Neural progenitor cell (in vitro differentiated cells): ENCODE data around the gene LPP. TPM values are rescaled to one million over a fixed set of nuclear protein-coding genes. Genes with fewer than 3 reads are reported as not detected.

Experiments used
- DNase-seq: peaks from one replicate; pipeline ENCODE4 v3.0.0-alpha.2; 2016; ENCODE audit warnings: low spot score
- H2AFZ ChIP-seq: fragments of 200-600 bp; sonication (generic); replicated peaks from 2 replicates; pipeline ENCODE4 v1.6.1; 2016; ENCODE audit warnings: antibody characterized with exemption
- H3F3A ChIP-seq: fragments of 200-600 bp; sonication (generic); 2 replicates; pipeline ENCODE4 v1.6.1; 2016; ENCODE audit warnings: antibody characterized with exemption, low read depth
- H3K27ac ChIP-seq: fragments of 200-600 bp; sonication (generic); 2 replicates; pipeline ENCODE4 v1.5.1; 2016; ENCODE audit warnings: mild to moderate bottlenecking
- H3K27me3 ChIP-seq: fragments of 200-600 bp; sonication (generic); 2 replicates; pipeline ENCODE4 v1.6.1; 2016; ENCODE audit warnings: mild to moderate bottlenecking, moderate library complexity
- H3K36me3 ChIP-seq: fragments of 200-600 bp; sonication (generic); 2 replicates; pipeline ENCODE4 v1.5.1; 2016
- H3K4me1 ChIP-seq: fragments of 200-600 bp; sonication (generic); 2 replicates; pipeline ENCODE4 v1.6.1; 2016; ENCODE audit warnings: mixed run types
- H3K4me2 ChIP-seq: fragments of 200-600 bp; sonication (generic); 2 replicates; pipeline ENCODE4 v1.6.1; 2016
- H3K4me3 ChIP-seq: fragments of 200-600 bp; sonication (generic); 2 replicates; pipeline ENCODE4 v1.5.1; 2016
- H3K79me2 ChIP-seq: fragments of 200-600 bp; sonication (generic); 2 replicates; pipeline ENCODE4 v1.6.1; 2016; ENCODE audit warnings: low read depth
- H3K9ac ChIP-seq: fragments of 200-600 bp; sonication (generic); 2 replicates; pipeline ENCODE4 v1.6.1; 2016
- H3K9me3 ChIP-seq: fragments of 200-600 bp; sonication (generic); 2 replicates; pipeline ENCODE4 v1.5.1; 2016; ENCODE audit warnings: low read depth
- H4K20me1 ChIP-seq: fragments of 200-600 bp; sonication (generic); 2 replicates; pipeline ENCODE4 v1.6.1; 2016; ENCODE audit warnings: low read depth
- H3K27ac Mint-ChIP-seq: 3 replicates; pipeline ENCODE4 v1.8.0; 2021; ENCODE audit warnings: mixed read lengths
- H3K27me3 Mint-ChIP-seq: 2 replicates; pipeline ENCODE4 v1.8.0; 2022; ENCODE audit warnings: low read depth, mild to moderate bottlenecking, inconsistent platforms, moderate library complexity, mixed read lengths; ENCODE audit not compliant: insufficient read depth
- H3K36me3 Mint-ChIP-seq: 3 replicates; pipeline ENCODE4 v1.8.0; 2021; ENCODE audit warnings: mixed read lengths
- H3K4me1 Mint-ChIP-seq: 3 replicates; pipeline ENCODE4 v1.8.0; 2021; ENCODE audit warnings: mixed read lengths
- H3K4me3 Mint-ChIP-seq: 3 replicates; pipeline ENCODE4 v1.8.0; 2021; ENCODE audit warnings: mild to moderate bottlenecking, moderate library complexity, mixed read lengths
- H3K9me3 Mint-ChIP-seq: 3 replicates; pipeline ENCODE4 v1.8.0; 2020; ENCODE audit warnings: mixed read lengths
- CTCF ChIP-seq: fragments of 200-600 bp; sonication (generic); IDR thresholded peaks from 2 replicates; pipeline ENCODE4 v1.5.1; 2017; ENCODE audit warnings: antibody characterized with exemption, mild to moderate bottlenecking
- EZH2 ChIP-seq: fragments of 200-600 bp; sonication (generic); IDR thresholded peaks from 2 replicates; pipeline ENCODE4 v1.6.1; 2017; ENCODE audit warnings: antibody characterized with exemption, mild to moderate bottlenecking, moderate library complexity
- EZH2phosphoT487 ChIP-seq: fragments of 200-600 bp; sonication (generic); IDR thresholded peaks from 2 replicates; pipeline ENCODE4 v1.6.1; 2017; ENCODE audit warnings: antibody characterized with exemption
- total RNA-seq: library from RNA; depleted of rRNA; stranded (reverse); fragments of >200 nt; gene quantifications from 2 replicates; pipeline ENCODE4 v1.2.3, GENCODE V29; 2015; ENCODE audit warnings: low replicate concordance

LPP gene
- total RNA-seq, 1 donor from 2014 or later: 18.9 TPM

GRCh38 chr3:188137051-188137450 is 16.9 kb upstream of the LPP start:
- no peak overlapping the region for H3K27ac Mint-ChIP-seq
- TF ChIP-seq EZH2phosphoT487: no peak
- TF ChIP-seq EZH2: no peak
- TF ChIP-seq CTCF: no peak
- H3K4me2 ChIP-seq: no peak overlapping the region

GRCh38 chr3:188139466-188139865 is 14.5 kb upstream of the LPP start:
- H3K27me3 Mint-ChIP-seq: peaks cover 4% of the 10 kb centered on the region
- peaks cover 14% of the 10 kb centered on the region for H3K4me1 Mint-ChIP-seq

More at GRCh38 chr3:188137051-188137450, 16.9 kb upstream of the LPP start:
- no peak for DNase-seq
- H3K4me3 Mint-ChIP-seq: no peak overlapping the region
- no peaks in the 10 kb centered on the region for H3F3A ChIP-seq
- H4K20me1 ChIP-seq: no peaks in the 10 kb centered on the region
- no peak overlapping the region for H3K27ac ChIP-seq
- H3K27me3 Mint-ChIP-seq: peaks cover 9% of the 10 kb centered on the region
- H3K36me3 ChIP-seq: no peaks in the 10 kb centered on the region
- no peaks in the 10 kb centered on the region for H3K27me3 ChIP-seq
- H3K79me2 ChIP-seq: no peaks in the 10 kb centered on the region
- H3K9me3 Mint-ChIP-seq: no peaks in the 10 kb centered on the region
- no peaks in the 10 kb centered on the region for H3K9me3 ChIP-seq
- no peaks in the 10 kb centered on the region for H3K36me3 Mint-ChIP-seq
- no peak overlapping the region for H3K4me3 ChIP-seq
- peaks cover 16% of the 10 kb centered on the region for H3K4me1 ChIP-seq
- H3K4me1 Mint-ChIP-seq: peaks cover 16% of the 10 kb centered on the region
- H3K9ac ChIP-seq: no peak overlapping the region
- H2AFZ ChIP-seq: no peak overlapping the region

GRCh38 chr3:188146219-188146618 is 7.7 kb upstream of the LPP start:
- H4K20me1 ChIP-seq: no peaks in the 10 kb centered on the region
- H2AFZ ChIP-seq: no peak overlapping the region
- no peaks in the 10 kb centered on the region for H3K27me3 Mint-ChIP-seq
- H3K4me3 ChIP-seq: no peak overlapping the region
- H3K27me3 ChIP-seq: no peaks in the 10 kb centered on the region
- no peaks in the 10 kb centered on the region for H3K79me2 ChIP-seq
- no peaks in the 10 kb centered on the region for H3F3A ChIP-seq
- H3K4me2 ChIP-seq: no peak overlapping the region
- TF ChIP-seq EZH2phosphoT487 (no peak), CTCF (no peak), EZH2 (no peak)
- peaks cover 2% of the 10 kb centered on the region for H3K9me3 Mint-ChIP-seq
- peaks cover 4% of the 10 kb centered on the region for H3K4me1 ChIP-seq
- H3K4me3 Mint-ChIP-seq: no peak overlapping the region
- H3K9ac ChIP-seq: no peak overlapping the region
- H3K36me3 Mint-ChIP-seq: no peaks in the 10 kb centered on the region
- H3K36me3 ChIP-seq: no peaks in the 10 kb centered on the region
- H3K27ac ChIP-seq: no peak overlapping the region
- DNase-seq: no peak
- H3K9me3 ChIP-seq: no peaks in the 10 kb centered on the region
- H3K4me1 Mint-ChIP-seq: peaks cover 7% of the 10 kb centered on the region
- H3K27ac Mint-ChIP-seq: no peak overlapping the region

More at GRCh38 chr3:188139466-188139865, 14.5 kb upstream of the LPP start:
- no peaks in the 10 kb centered on the region for H3F3A ChIP-seq
- no peaks in the 10 kb centered on the region for H3K9me3 Mint-ChIP-seq
- no peak overlapping the region for H3K27ac Mint-ChIP-seq
- no peak for DNase-seq
- no peak overlapping the region for H3K4me2 ChIP-seq
- H3K4me3 Mint-ChIP-seq: no peak overlapping the region
- no peaks in the 10 kb centered on the region for H3K27me3 ChIP-seq
- TF ChIP-seq CTCF: no peak
- TF ChIP-seq EZH2: no peak
- no peak for TF ChIP-seq EZH2phosphoT487
- H3K4me1 ChIP-seq: peaks cover 18% of the 10 kb centered on the region
- H3K36me3 ChIP-seq: no peaks in the 10 kb centered on the region
- H3K36me3 Mint-ChIP-seq: no peaks in the 10 kb centered on the region
- no peaks in the 10 kb centered on the region for H4K20me1 ChIP-seq
- H3K79me2 ChIP-seq: no peaks in the 10 kb centered on the region
- H3K27ac ChIP-seq: no peak overlapping the region
- no peak overlapping the region for H3K4me3 ChIP-seq
- H3K9me3 ChIP-seq: no peaks in the 10 kb centered on the region
- no peak overlapping the region for H2AFZ ChIP-seq
- no peak overlapping the region for H3K9ac ChIP-seq
